Right hindlimb (tissue), 1 donor: Measurements from ENCODE around the gene SELENOM.
"Not testable (repeated sequence)": the region's sequence is repeated elsewhere in the genome, so short reads cannot be mapped to it uniquely, and the experiment has no call there.

Source experiments
- DNase-seq: peaks from one replicate; pipeline ENCODE4 v3.0.0-alpha.2; 2018

Gene SELENOM

DNA sequence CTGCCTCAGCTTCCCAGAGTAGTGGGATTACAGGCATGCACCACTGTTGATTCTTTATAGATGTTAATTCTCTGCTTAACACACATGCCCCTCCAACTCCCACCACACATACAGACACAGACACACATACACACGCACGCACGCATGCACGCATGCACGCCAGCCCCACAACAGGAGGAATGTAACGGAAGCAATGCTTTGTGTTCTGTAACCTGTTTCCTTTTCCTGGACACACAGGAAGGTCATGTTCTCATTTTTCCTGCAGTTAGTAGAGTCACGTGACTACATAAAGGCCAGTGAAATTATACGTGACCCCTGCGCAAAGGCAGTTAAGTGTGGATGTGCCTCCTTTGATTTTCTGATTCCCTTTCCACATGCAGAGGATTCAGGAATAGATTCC, 34.2 kb downstream of the SELENOM start:
- not testable (repeated sequence) for DNase-seq

DNA sequence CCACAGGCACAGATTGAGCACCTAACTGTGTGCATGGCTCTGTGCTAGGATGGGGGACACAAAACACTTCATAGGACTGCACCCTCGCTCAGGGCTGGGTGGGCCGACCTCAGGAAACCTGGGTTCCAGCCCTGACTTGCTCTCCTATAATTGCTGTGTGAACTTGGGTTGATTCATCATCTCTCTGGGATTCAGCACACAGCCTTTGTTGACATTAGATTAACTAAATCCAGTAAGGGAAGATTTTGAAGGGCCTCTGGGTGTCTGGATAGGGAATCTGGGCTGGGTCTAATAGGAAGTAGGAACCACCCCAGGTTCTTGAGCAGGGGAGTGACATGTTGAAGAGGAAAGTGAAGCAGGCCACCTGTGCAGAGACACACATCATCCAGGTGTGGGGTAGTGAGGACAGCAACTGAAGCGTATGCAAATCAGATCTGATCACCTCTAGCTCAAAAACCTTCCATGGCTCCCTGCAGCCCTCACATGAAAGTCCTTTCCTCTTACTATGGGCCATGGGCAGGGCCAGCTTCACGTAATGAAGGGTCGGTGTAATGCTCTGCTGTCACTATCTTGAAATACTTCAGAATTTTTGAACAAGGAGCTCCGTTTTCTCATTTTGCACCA, 37.6 kb downstream of the SELENOM start:
- DNase-seq, result not testable (repeated sequence)

DNA sequence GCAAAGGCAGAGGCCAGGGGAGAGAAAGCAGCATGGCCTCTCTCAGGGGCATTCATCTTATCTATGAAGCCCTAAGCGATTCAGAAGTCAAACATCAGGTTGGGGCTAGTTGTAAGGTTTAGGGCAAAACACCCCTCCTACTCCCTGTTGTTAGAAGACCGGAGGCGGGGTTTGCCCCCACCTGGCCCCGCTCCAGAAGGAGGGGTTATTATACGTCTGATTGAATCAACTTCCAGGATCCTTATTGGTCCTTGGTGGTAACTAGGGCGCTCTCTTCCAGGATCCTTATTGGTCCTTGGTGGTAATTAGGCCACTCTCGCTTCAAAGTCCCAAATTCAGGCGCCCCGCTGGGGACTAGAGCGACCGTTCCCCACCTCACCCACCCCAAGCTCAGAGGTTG, 38.4 kb downstream of the SELENOM start:
- DNase-seq, result no peak

DNA sequence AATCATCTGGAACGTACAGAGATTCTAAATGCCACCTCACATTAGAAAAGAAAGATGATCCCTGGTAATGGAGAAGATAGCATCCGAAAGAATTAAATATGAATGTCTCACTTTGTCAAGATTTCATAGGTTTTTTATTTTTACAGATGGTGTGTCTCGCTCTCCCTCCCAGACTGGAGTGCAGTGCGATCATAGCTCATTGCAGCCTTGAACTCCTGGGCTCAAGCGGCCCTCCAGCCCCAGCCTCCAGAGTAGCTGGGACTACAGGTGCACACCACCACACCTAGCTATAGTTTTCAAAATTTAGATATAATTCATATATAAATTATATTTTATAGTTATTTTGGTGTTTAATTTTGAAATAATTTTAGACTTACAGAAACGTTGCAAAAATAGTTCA, 43.0 kb downstream of the SELENOM start:
- DNase-seq, result no peak

DNA sequence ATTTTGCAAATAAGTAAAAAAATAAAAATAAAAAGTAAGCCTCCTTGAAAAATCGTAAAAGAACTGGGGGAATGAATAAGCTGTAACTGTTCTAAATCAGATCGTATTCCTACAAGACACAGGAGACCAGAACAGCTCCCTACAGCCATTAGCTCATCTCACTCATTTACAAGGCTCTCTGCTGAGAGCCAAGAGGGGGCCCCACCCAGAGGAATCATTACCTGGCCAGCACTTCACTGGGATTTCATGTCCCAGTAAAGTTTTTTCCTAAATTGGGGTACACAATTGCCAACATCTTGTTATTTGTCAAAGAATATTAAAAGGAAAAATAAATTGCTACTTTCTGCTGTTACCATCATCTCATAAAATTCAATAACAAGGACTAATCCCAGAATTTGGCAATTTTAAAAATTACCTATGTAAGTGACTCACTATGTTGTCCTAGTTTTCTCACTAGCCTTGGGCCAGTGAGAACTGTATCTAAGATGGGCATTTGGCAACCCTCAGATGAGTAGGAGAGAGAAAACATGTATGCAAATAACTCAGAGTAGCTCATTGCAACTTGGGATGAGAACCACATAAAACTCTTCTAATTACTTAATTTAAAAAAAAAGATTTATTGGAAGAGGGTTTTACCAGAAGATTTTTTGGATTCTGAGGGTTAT, 44.7 kb downstream of the SELENOM start:
- DNase-seq, result no peak

DNA sequence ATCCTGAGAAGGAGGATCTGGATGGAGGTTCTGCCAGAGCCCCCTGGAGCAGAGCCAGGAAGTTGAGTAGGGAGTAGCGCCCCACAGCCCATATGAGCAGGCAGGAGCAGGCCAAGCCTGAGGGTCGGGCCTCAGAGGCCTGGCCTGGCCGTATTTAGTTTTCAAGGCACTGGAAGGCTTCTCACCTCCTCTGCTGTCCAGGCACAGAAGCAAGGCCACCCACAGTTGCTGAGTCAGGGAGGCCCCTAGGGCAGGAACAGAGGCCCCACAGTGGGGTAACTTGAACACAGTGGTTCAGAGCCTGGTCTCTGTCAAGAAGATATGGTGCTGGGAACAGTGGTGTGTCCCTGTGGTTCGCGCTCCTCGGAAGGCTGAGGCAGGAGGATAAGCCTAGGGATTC, 47.7 kb downstream of the SELENOM start:
- DNase-seq, result not testable (repeated sequence)

DNA sequence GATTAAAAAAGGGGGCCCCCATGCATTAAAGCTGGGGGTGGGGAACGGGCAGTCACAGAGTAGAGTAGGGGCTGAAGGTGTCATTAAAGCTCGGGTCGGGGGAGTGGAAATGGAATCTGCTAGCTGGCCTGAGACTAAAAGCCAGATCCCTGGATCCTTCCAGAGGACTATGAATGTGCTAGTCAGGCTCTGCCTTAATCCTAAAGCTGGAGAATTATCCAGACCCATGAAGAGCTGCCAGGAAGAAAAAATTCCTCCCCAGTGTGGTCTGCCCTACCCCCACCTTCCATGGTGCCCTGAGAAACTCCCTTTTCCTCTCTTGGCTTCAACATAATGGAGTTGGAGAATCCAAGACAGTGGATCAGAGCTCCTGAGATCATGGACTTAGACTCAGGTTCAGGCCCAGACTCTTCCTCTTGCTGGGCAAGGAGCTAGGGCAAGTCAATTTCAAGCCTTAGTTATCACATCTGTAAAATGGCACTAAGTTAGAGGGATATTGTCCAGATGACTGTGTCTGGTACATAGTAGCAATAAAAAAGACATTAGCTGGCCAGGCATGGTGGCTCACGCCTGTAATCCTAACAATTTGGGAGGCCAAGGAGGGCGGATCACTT, 50.3 kb downstream of the SELENOM start:
- DNase-seq, result no peak

DNA sequence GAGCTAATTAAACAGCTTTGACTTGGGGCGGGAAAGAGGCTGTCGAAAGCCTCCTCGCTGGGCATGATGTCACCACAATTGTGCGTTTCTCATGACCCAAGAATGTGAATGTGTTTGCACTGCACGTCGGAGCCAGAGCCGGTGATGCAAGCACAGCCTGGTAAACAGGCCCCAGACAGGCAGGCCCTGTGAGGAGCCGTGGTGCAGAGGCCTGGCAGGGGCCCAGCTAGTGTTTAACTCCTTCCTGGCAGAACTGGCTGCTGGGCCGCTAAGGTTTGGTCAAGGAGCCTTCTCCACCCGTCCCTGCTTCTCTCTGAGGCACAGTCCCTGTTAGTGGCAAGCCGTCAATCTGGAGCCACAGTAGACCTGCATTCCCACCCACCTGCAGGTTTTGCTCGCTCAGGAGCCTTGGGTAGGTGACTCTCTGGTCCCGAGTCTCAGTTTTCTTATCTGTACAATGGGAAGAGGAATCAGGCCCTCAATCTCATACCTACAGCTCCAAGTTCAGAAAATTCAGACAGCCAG, 51.7 kb downstream of the SELENOM start:
- peak; percentile 91 for DNase-seq

DNA sequence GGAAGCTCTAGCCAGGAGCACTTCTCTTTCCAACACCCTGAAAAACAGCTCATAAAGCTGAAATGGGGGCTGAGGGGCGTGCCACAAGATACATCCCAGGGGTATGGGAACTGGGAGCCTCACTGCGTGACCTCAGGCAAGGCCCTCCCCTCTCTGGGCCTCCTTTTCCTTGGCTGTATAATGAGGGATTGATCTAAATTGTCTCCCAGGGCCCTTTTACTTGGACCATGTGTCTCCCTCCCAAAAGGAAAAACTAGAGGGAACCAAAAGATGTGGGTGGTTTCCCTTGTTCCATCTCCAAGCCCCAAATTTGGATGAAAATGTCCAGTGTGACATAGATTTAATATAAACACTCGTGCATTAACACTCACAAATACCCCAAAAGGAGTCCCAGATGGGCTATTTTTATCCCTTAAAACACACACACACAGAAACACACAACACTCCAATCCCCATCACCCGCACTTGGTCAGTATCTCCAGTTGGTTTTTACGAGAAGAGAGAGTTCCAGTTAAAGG, 52.2 kb downstream of the SELENOM start:
- peak; percentile 49 for DNase-seq
